ENCODE results near the gene UBE2N. TPM values are rescaled to one million over a fixed set of nuclear protein-coding genes. Genes with fewer than 3 reads are reported as not detected.
"Not testable (repeated sequence)": the region's sequence is repeated elsewhere in the genome, so short reads cannot be mapped to it uniquely, and the experiment has no call there.

Gene UBE2N
- total RNA-seq, 1 donor from 2014 or later: 31.2 TPM

DNA sequence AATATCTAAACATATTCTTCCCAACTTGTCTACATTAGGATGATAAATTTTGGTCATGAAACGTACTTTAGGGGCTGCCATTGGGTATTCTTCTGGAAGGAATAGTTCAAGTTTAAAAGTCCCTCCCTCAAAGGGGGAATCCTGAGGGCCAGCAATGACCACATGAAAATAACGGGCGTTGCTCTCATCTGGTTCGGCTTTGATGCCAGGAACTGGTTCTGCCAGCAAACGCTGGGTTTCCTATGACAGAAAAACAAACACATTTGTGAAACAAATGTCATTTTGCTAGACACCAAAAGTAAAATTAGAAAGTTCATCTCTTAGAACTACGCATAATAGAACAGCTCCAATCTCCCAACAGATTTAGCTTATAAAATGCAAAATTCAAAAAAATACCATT is 30.7 kb downstream of the UBE2N start:
- DNase-seq: not testable (repeated sequence)

- DNase-seq: not testable (repeated sequence)
Observed at GRCh38 chr12:93409343-93410187, 32.2 kb downstream of the UBE2N start.

DNA sequence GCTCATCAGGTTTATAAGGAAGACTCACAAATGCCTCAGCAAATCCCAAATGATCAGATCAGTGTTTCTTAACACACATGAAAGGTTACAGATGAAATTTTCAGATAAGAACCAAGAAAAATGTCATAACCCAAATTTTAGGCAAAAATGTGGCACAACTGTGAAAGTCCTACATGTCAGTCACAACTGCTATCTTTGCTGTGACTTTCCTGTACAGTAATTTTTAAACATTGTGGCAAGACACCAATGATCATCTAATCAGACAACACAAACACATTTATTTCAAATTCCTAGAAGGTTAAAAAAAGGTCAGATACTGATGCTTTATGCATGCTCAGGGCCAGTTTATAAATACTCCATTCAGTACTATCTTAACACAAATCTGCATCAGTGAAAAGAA is 32.9 kb downstream of the UBE2N start:
- DNase-seq: no peak

- DNase-seq: no peak
Observed at GRCh38 chr12:93407963-93408283, 33.8 kb downstream of the UBE2N start.

DNA sequence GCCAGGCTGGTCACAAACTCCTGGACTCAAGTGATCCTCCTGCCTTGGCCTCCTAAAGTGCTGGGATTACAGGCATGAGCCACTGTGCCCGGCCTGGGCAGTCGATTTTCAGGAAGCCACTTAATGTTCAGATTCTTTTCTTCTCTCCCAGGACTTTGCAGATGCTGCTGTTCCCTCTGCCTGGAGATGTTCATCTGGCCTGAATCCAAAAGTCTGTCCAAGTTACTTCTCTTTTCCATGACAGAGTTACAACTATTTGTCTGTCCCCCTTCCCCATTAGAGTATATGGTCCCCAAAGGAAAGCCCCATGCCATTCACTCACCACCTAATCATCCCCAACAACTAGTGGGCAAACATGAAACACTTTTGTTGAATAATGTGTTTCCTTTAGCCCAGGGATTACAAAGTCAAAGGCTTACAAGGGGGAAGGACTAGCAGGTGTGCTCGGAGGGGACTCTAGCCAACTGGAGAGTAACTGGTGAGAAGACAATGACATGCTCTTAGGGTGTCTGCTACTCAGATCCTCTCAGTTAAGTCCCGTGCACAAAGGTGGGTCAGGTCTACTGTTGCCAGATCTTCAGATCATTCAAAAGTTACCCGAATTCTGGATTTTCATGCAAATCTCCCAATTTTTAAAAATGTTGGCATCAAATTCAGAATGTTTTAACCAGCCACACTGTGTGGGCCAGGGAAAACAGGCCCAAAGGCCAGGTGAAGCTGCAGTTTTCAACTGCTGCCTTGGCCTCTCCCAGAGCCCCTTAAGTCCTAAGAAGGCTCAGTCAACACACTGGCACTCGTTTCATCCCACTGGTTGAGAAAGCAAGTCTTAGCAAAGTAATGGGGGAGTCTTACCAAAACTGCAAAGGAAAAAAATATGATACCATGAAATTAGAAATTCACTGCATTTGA is 34.4 kb downstream of the UBE2N start:
- no peak for DNase-seq

- DNase-seq: no peak
Observed at GRCh38 chr12:93404961-93405849, 36.5 kb downstream of the UBE2N start.

GRCh38 chr12:93403988-93404803 is 37.6 kb downstream of the UBE2N start:
- DNase-seq: no peak

DNA sequence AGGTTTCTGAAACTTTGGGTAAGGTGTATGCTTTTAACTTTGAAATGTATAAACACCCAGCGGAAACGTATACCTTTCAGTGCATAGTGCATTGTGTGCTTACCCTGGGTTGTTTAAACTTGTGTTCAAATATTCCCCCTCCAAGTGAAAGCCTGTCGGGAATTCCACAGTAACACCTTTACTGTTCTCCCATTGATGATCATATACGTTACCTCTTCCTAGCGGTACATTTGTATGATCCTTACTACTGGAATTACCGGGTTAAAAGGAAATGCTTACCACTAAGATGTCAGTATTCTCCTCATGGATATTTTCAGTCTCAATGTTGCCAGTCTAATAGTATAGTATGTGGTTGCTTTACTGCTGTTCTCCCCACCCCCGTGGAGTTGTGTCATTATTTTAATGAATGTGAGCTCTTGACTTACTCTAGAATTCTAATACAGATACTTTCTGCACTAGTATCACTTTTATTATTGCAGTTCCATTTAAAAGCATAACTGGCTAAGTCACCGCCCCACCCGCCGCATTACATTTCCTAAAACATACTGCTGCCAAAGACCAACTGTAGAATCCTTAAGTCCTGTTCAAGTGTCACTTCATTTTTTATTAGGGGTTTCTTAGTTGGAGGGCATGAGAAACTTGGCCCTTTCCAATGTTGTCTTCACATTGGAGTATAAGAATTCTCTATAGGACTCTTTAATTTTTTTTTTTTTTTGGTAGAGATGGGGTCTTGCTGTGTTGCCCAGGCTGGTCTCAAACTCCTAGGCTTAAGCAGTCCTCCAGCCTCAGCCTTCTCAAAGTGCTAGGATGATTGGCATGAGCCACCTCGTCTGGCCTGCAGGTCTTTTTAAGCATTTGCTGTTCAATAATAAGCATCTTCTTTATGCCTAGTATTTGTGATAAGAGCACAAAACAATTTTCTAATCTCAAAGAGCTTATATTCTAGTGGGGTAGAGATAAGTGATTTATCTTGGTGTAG is 39.1 kb downstream of the UBE2N start:
- no peak for DNase-seq

- DNase-seq: not testable (repeated sequence)
Observed at GRCh38 chr12:93399183-93399863, 42.4 kb downstream of the UBE2N start.

GRCh38 chr12:93397412-93397811 is 44.3 kb downstream of the UBE2N start:
- no peak for DNase-seq

DNA sequence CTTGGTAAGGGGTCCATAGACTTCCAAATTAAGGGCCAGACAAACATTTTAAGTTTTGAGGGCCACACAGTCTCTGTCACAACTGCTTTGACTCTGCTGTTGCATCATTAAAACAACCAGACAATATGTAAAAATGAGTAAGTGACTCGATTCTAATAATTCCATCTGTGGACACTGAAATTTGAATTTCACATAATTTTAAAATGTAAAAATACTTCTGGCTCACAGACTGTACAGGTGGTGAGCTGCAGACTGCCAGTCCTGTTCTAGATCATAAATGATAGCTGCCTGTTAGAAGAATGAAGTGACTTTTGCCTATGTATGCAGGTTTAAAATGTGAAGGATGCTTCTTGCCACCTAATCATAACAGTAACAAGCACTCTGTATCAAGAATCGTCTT is 48.3 kb downstream of the UBE2N start:
- no peak for DNase-seq

DNA sequence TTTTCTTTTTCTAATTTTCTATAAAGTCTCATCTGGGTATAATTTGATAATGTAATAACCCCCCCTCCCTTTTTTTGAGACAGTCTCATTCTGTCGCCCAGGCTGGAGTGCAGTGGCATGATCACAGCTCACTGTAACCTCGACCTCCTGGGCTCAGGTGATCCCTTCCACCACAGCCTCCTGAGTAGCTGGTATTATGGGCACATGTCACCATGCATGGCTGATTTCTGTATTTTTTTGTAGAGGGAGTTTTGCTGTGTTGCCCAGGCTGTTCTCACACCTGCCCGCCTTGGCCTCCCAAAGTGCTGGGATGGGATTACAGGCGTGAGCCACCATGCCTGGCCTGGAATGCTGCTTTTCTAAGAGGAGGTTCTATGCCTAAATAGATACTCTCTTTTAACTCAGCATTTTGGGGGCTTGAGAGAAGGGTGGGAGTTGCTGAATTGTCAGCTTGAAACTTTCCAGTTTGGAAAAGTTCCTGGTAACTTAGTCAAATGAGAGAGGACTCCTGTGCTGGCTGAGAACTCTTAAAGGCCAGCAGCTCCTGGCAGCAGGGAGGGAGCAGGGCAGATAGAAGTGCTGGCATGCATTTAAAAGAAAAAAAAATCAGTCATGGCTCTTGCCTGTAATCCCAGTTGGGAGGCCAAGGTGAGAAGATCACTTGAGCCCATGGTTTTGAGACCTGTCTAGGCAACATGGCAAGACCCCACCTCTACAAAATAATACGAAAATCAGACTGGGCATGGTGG is 51.0 kb downstream of the UBE2N start:
- DNase-seq: no peak

DNA sequence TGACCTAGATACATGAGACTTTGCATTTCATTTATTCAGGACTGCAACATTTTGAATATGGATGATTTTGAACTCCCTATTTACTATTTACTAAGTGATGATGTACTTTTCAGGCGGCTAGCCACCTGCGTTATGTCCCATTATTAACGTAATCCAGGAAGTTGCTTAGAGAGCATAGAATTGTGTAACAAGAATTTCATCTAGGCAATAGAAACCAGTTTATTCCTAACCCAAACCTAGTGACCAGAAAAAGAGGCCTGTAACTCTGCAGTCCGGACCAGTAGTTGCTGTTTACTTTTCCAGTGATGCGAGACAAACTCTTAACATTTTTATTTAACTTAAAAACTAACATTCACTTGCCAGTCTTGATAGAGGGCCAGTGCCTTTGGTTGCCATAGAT is 51.7 kb downstream of the UBE2N start:
- DNase-seq: no peak

DNA sequence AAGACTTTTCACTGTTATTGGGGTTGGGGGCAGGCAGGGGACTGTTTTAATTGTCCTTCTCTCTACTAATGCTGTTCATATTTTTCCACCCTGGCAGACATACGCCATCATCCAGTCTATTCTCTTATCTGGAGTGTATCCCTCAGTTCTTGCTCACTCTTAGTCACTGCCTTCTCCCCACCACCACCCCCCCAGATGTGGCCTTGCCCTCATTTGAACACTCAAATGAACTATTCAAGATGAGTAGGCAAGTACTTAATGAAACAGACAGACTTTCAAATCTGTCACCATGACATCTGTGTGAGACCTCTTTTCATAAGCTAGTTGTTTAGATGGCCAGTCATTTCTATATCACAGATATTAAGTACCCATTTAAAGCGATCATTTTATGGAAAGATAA is 54.0 kb downstream of the UBE2N start:
- DNase-seq: no peak

GRCh38 chr12:93381976-93382437 is 59.7 kb downstream of the UBE2N start:
- DNase-seq: not testable (repeated sequence)

- DNase-seq: no peak
Observed at GRCh38 chr12:93381161-93381975, 60.4 kb downstream of the UBE2N start.

GRCh38 chr12:93380480-93381121 is 61.1 kb downstream of the UBE2N start:
- DNase-seq: peak; percentile 76

Measured in tongue (tissue), 2 donors.